MM.1S (cell line): ENCODE results near the gene CMPK2.

Source experiments
- DNase-seq: peaks from one replicate; pipeline ENCODE4 v3.0.0-alpha.2; 2015
- H2AFZ ChIP-seq: fragments of 300-600 bp; sonication (generic); 2 replicates; pipeline ENCODE4 v1.6.0; 2016; ENCODE audit warnings: antibody characterized with exemption, low read length
- H3F3A ChIP-seq: fragments of 300-600 bp; sonication (generic); 2 replicates; pipeline ENCODE4 v1.6.1; 2016; ENCODE audit warnings: mild to moderate bottlenecking, antibody characterized with exemption, low read length, moderate library complexity, mixed read lengths; ENCODE audit not compliant: insufficient read depth
- H3K27ac ChIP-seq: fragments of 300-600 bp; sonication (generic); 2 replicates; pipeline ENCODE4 v1.5.1; 2016; ENCODE audit warnings: mild to moderate bottlenecking, low read length
- H3K27me3 ChIP-seq: fragments of 300-600 bp; sonication (generic); replicated peaks from 2 replicates; pipeline ENCODE4 v1.6.0; 2016; ENCODE audit warnings: low read length; ENCODE audit not compliant: insufficient read depth
- H3K36me3 ChIP-seq: fragments of 300-600 bp; sonication (generic); replicated peaks from 2 replicates; pipeline ENCODE4 v1.6.1; 2016; ENCODE audit warnings: mild to moderate bottlenecking, low read length, mixed read lengths; ENCODE audit not compliant: insufficient read depth
- H3K4me1 ChIP-seq: fragments of 300-600 bp; sonication (generic); 2 replicates; pipeline ENCODE4 v1.6.1; 2016; ENCODE audit warnings: low read length, mixed read lengths
- H3K4me2 ChIP-seq: fragments of 300-600 bp; sonication (generic); 2 replicates; pipeline ENCODE4 v1.6.0; 2016; ENCODE audit warnings: low read depth, low read length
- H3K4me3 ChIP-seq: fragments of 300-600 bp; sonication (generic); 2 replicates; pipeline ENCODE4 v1.5.1; 2016; ENCODE audit warnings: low read length, mixed read lengths
- H3K79me2 ChIP-seq: fragments of 300-600 bp; sonication (generic); 2 replicates; pipeline ENCODE4 v1.6.1; 2016; ENCODE audit warnings: mixed run types, low read length, mixed read lengths
- H3K9ac ChIP-seq: fragments of 300-600 bp; sonication (generic); 2 replicates; pipeline ENCODE4 v1.6.1; 2016; ENCODE audit warnings: low read length, mixed read lengths
- H3K9me2 ChIP-seq: fragments of 300-600 bp; sonication (generic); replicated peaks from 2 replicates; pipeline ENCODE4 v1.6.1; 2016; ENCODE audit warnings: mild to moderate bottlenecking, low read length, mixed read lengths; ENCODE audit not compliant: insufficient read depth
- H3K9me3 ChIP-seq: fragments of 300-600 bp; sonication (generic); replicated peaks from 2 replicates; pipeline ENCODE4 v1.6.1; 2016; ENCODE audit warnings: mild to moderate bottlenecking, low read length, mixed read lengths; ENCODE audit not compliant: insufficient read depth
- H4K20me1 ChIP-seq: fragments of 300-600 bp; sonication (generic); 2 replicates; pipeline ENCODE4 v1.6.1; 2016; ENCODE audit warnings: mild to moderate bottlenecking, low read length, moderate library complexity, mixed read lengths; ENCODE audit not compliant: insufficient read depth
- CTCF ChIP-seq: fragments of 300-600 bp; sonication (generic); IDR thresholded peaks from 2 replicates; pipeline ENCODE4 v1.5.1; 2016; ENCODE audit warnings: antibody characterized with exemption, low read length, mixed read lengths
- EZH2 ChIP-seq: fragments of 300-600 bp; sonication (generic); optimal IDR thresholded peaks from 2 replicates; pipeline ENCODE3; 2017; ENCODE audit warnings: low read depth, mild to moderate bottlenecking, antibody characterized with exemption, low read length, mixed read lengths
- EZH2phosphoT487 ChIP-seq: fragments of 300-600 bp; sonication (generic); IDR thresholded peaks from 2 replicates; pipeline ENCODE4 v1.6.1; 2018; ENCODE audit warnings: antibody characterized with exemption, low read length

CMPK2 gene

GRCh38 chr2:6887751-6888192, 22.1 kb upstream of the CMPK2 start:
- Histone ChIP-seq H3K27ac (no peak overlapping the region), H2AFZ (no peak overlapping the region), H3K36me3 (no peaks in the 10 kb centered on the region), H3K4me3 (no peak overlapping the region), H3K79me2 (no peaks in the 10 kb centered on the region), H3K9ac (no peak overlapping the region), H4K20me1 (no peaks in the 10 kb centered on the region), H3K9me3 (no peaks in the 10 kb centered on the region), H3K9me2 (no peaks in the 10 kb centered on the region), H3K4me2 (no peak overlapping the region), H3F3A (no peaks in the 10 kb centered on the region), H3K4me1 (no peaks in the 10 kb centered on the region), H3K27me3 (no peaks in the 10 kb centered on the region)
- DNase-seq = no peak
- TF ChIP-seq EZH2 (no peak), CTCF (no peak), EZH2phosphoT487 (no peak)

GRCh38 chr2:6885968-6886367, 20.3 kb upstream of the CMPK2 start:
- Histone ChIP-seq H3K36me3 (no peaks in the 10 kb centered on the region), H3K9ac (no peak overlapping the region), H3K79me2 (no peaks in the 10 kb centered on the region), H2AFZ (no peak overlapping the region), H3K9me2 (no peaks in the 10 kb centered on the region), H3K27ac (no peak overlapping the region), H3K4me3 (no peak overlapping the region), H4K20me1 (no peaks in the 10 kb centered on the region), H3K27me3 (no peaks in the 10 kb centered on the region), H3K9me3 (no peaks in the 10 kb centered on the region), H3F3A (no peaks in the 10 kb centered on the region), H3K4me2 (no peak overlapping the region), H3K4me1 (no peaks in the 10 kb centered on the region)
- DNase-seq = no peak
- TF ChIP-seq EZH2 (no peak), CTCF (no peak), EZH2phosphoT487 (no peak)

- Histone ChIP-seq H3K4me2 (no peak overlapping the region), H3K27ac (no peak overlapping the region), H4K20me1 (no peaks in the 10 kb centered on the region), H3F3A (no peaks in the 10 kb centered on the region), H2AFZ (no peak overlapping the region), H3K4me3 (no peak overlapping the region), H3K36me3 (no peaks in the 10 kb centered on the region), H3K4me1 (no peaks in the 10 kb centered on the region), H3K9me3 (no peaks in the 10 kb centered on the region), H3K27me3 (no peaks in the 10 kb centered on the region), H3K9me2 (no peaks in the 10 kb centered on the region), H3K79me2 (no peaks in the 10 kb centered on the region), H3K9ac (no peak overlapping the region)
- no peak for DNase-seq
- TF ChIP-seq EZH2phosphoT487 (no peak), CTCF (no peak), EZH2 (no peak)
Observed at GRCh38 chr2:6885551-6885950, 19.8 kb upstream of the CMPK2 start.
